ENCODE measurements around the gene DPH6.

DPH6 gene

GRCh38 chr15:35540021-35540420, 5.9 kb downstream of the DPH6 start:
- no peak for DNase-seq

GRCh38 chr15:35535365-35535916, 10.5 kb downstream of the DPH6 start:
- DNase-seq = no peak

GRCh38 chr15:35533130-35534110, 12.5 kb downstream of the DPH6 start:
- no peak for DNase-seq

- no peak for DNase-seq
These were observed 15.3 kb downstream of the DPH6 start for GRCh38 chr15:35530698-35531097.

GRCh38 chr15:35529784-35530183, 16.2 kb downstream of the DPH6 start:
- DNase-seq = no peak

GRCh38 chr15:35522061-35522460, 23.9 kb downstream of the DPH6 start:
- no peak for DNase-seq

GRCh38 chr15:35519541-35520149, 26.3 kb downstream of the DPH6 start:
- no peak for DNase-seq

GRCh38 chr15:35519052-35519451, 26.9 kb downstream of the DPH6 start:
- DNase-seq = no peak

- DNase-seq = no peak
These were observed 31.2 kb downstream of the DPH6 start for GRCh38 chr15:35514759-35515158.

GRCh38 chr15:35507932-35508638, 37.9 kb downstream of the DPH6 start:
- DNase-seq = no peak

- no peak for DNase-seq
These were observed 39.6 kb downstream of the DPH6 start for GRCh38 chr15:35506272-35506870.

- DNase-seq = no peak
These were observed 40.2 kb downstream of the DPH6 start for GRCh38 chr15:35505809-35506208.

- DNase-seq = no peak
These were observed 40.8 kb downstream of the DPH6 start for GRCh38 chr15:35505141-35505540.

GRCh38 chr15:35499723-35500122, 46.2 kb downstream of the DPH6 start:
- no peak for DNase-seq

- DNase-seq = no peak
These were observed 49.4 kb downstream of the DPH6 start for GRCh38 chr15:35496585-35496984.

GRCh38 chr15:35495080-35495479, 50.9 kb downstream of the DPH6 start:
- no peak for DNase-seq

GRCh38 chr15:35491999-35492398, 54.0 kb downstream of the DPH6 start:
- no peak for DNase-seq

GRCh38 chr15:35491173-35491572, 54.8 kb downstream of the DPH6 start:
- DNase-seq = no peak

GRCh38 chr15:35490511-35490910, 55.5 kb downstream of the DPH6 start:
- no peak for DNase-seq

GRCh38 chr15:35487417-35487816, 58.5 kb downstream of the DPH6 start:
- no peak for DNase-seq

- no peak for DNase-seq
These were observed 59.7 kb downstream of the DPH6 start for GRCh38 chr15:35486296-35486695.

GRCh38 chr15:35485411-35485810, 60.6 kb downstream of the DPH6 start:
- no peak for DNase-seq
